Stimulated activated CD4-positive, alpha-beta T cell treated with anti-CD3 and anti-CD28 coated beads, Interleukin-4, amount 100 ng/mL, for 24 hours (primary cell): Measurements from ENCODE around the gene TP73.

Experiments used
- DNase-seq: peaks from one replicate; pipeline ENCODE4 v3.0.0-alpha.2; 2020

The TP73 gene

GRCh38 chr1:3673381-3674099 lies 21.2 kb downstream of the TP73 start:
- DNase-seq, result no peak

- DNase-seq, result no peak
Observed at GRCh38 chr1:3674100-3675094, 22.1 kb downstream of the TP73 start.

GRCh38 chr1:3675436-3675835 lies 23.1 kb downstream of the TP73 start:
- DNase-seq, result no peak

GRCh38 chr1:3676581-3677470 lies 24.5 kb downstream of the TP73 start:
- no peak for DNase-seq

GRCh38 chr1:3677484-3677883 lies 25.2 kb downstream of the TP73 start:
- DNase-seq, result no peak

GRCh38 chr1:3678361-3679097 lies 26.2 kb downstream of the TP73 start:
- DNase-seq, result no peak

GRCh38 chr1:3679098-3679555 lies 26.8 kb downstream of the TP73 start:
- no peak for DNase-seq

GRCh38 chr1:3679799-3680453 lies 27.6 kb downstream of the TP73 start:
- DNase-seq, result no peak

GRCh38 chr1:3680488-3681230 lies 28.3 kb downstream of the TP73 start:
- no peak for DNase-seq

- no peak for DNase-seq
Observed at GRCh38 chr1:3681231-3681897, 29.0 kb downstream of the TP73 start.

- DNase-seq, result no peak
Observed at GRCh38 chr1:3681898-3682806, 29.8 kb downstream of the TP73 start.

GRCh38 chr1:3683197-3683596 lies 30.9 kb downstream of the TP73 start:
- DNase-seq, result no peak

- DNase-seq, result no peak
Observed at GRCh38 chr1:3683992-3684391, 31.7 kb downstream of the TP73 start.

GRCh38 chr1:3685222-3685621 lies 32.9 kb downstream of the TP73 start:
- DNase-seq, result no peak

GRCh38 chr1:3685906-3686305 lies 33.6 kb downstream of the TP73 start:
- DNase-seq, result no peak

GRCh38 chr1:3687504-3687903 lies 35.2 kb downstream of the TP73 start:
- DNase-seq, result no peak

GRCh38 chr1:3688356-3689137 lies 36.2 kb downstream of the TP73 start:
- no peak for DNase-seq

GRCh38 chr1:3689138-3689750 lies 36.9 kb downstream of the TP73 start:
- DNase-seq, result no peak
